Left kidney (tissue), 2 donors: ENCODE measurements around the gene DHX29. TPM values are rescaled to one million over a fixed set of nuclear protein-coding genes. Genes with fewer than 3 reads are reported as not detected.

Source experiments
- DNase-seq: peaks from one replicate; pipeline ENCODE4 v3.0.0-alpha.2; 2013
- polyA plus RNA-seq: library from polyadenylated mRNA; unstranded; fragments of 120-200 nt; gene quantifications from one replicate; pipeline ENCODE4 v1.2.1, GENCODE V29; 2013; ENCODE audit not compliant: insufficient read length

DHX29 gene
- polyA plus RNA-seq, 1 donor, result 47.6 TPM

GRCh38 chr5:55232271-55232984, 75.1 kb downstream of the DHX29 start:
- DNase-seq, result peak; percentile 28

DNA sequence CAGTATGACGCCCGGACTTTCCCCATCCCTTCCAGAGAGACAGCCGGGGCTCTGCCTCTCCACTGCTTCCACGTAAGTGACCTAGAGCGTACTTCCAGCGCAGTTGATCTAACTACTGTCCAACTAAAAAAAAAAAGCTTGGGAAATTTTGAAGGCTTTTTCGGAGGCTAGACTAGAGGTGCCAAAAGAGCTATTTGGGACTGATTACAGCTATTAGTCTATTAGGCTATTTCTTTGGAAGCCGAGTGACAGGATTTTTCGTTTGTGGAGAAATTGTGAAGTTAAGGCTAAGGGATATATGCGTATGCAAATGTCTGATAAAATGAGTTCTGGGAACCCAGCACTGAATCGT, 75.6 kb downstream of the DHX29 start:
- peak; percentile 21 for DNase-seq

GRCh38 chr5:55231029-55231918, 76.2 kb downstream of the DHX29 start:
- DNase-seq, result peak; percentile 26

- DNase-seq, result no peak
These were observed 77.3 kb downstream of the DHX29 start for GRCh38 chr5:55230086-55230629.

DNA sequence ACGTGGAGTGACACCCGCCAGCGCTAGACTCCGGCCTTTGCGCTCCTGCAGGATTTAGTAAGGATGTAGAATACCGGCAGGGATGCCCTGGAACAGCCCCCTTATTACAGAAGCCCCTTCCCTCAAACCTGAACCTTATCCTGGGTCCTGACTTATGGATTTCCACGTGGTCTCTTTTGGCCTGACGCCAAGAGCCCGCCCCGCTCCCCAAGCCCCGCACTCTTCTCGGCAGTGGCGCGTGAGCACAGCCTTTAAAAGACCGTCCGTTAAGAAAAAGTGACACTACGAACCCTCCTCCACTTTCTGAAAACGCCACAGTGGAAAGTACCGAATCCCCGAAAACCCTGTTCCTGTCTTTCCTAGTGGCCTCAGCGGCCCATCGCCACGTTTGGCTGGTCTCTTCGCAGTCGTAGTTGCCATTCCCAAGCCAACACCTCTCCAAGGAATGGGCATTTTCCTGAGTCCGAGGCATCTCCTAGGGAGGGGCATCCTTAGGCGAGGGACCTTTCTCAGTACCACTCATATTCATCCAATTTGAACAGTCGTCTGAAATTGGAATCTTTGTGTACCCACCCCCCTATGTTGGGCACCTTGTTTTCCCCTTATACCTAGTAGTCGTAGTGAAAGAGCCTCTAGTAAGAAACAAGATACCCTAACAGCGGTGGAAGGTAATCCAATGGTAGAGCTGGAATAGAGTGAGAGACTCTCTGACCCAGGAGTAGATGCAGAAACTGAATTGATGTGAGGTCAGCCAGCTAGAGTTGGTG, 79.6 kb downstream of the DHX29 start:
- no peak for DNase-seq

- DNase-seq, result peak; percentile 52
These were observed 80.4 kb downstream of the DHX29 start, which contains the start of gene MCIDAS for GRCh38 chr5:55226934-55227663. TSS of gene MCIDAS (minus strand) at chr5:55227315. CDS start at chr5:55227138, 177 bp downstream.

DNA sequence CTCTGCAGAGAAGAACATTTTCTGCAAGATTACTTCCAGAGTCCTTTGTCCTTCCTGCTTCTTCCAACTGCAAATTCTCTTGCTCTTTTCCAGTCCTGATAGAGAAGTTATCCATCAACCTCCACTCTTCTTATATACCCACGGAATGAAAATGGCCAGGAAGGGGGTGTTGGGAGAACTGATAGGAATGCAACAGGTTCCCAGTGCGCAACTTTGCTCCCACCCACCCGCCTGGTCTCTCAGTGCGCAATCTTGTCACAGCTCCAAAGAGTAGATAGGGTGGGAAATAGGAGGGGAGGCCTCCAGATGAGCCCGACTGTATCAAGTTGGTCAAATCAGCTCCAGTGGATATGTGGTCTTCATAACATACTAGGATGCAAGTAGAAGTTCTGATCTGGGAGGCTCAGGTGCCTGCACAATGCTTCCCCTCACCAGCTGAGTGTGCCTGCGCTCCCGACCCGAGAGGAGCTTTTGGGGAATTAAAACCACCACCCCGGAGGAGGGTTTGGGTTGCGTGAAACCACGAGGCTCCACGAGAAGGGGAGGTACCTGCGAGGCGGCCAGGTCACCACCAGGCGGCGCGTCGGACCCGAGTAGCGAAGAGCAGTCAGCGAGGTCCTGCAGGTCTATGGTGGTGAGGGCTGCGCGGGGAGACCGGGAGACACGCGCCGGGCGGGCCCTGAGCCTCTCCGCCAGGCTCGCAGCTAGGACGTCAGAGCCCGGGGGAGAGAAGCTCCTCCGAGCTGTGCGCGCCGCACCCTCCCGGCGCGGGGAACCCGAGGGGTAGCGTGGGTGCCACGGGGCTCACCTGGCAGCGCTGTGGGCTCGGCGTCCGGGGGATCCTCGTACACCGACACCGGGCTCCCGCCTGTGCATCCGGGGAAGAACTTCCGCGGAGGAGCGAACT, 81.2 kb downstream of the DHX29 start:
- peak; percentile 59 for DNase-seq

GRCh38 chr5:55225346-55225745, 82.1 kb downstream of the DHX29 start:
- no peak for DNase-seq

DNA sequence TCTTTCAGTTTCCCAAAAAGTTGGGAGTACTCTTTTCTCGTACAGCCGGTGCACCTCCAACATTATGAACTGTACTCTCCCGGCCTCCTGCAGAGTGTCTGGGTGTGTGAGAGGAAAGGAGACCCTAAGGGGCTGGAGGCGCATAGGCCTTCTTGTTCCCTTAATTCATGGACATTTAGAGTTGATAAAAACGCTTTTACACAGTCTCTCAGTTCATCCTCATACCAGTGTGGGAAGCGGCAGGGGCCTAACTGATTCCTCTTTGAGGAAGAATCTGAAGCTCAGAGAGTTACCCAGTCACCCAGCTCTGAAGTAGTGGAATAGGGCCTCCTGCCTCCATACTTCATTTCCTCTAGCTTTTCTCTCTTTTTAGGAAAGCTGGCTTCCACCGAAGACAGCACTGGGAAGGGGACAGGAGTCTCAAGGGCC, 83.7 kb downstream of the DHX29 start:
- no peak for DNase-seq

DNA sequence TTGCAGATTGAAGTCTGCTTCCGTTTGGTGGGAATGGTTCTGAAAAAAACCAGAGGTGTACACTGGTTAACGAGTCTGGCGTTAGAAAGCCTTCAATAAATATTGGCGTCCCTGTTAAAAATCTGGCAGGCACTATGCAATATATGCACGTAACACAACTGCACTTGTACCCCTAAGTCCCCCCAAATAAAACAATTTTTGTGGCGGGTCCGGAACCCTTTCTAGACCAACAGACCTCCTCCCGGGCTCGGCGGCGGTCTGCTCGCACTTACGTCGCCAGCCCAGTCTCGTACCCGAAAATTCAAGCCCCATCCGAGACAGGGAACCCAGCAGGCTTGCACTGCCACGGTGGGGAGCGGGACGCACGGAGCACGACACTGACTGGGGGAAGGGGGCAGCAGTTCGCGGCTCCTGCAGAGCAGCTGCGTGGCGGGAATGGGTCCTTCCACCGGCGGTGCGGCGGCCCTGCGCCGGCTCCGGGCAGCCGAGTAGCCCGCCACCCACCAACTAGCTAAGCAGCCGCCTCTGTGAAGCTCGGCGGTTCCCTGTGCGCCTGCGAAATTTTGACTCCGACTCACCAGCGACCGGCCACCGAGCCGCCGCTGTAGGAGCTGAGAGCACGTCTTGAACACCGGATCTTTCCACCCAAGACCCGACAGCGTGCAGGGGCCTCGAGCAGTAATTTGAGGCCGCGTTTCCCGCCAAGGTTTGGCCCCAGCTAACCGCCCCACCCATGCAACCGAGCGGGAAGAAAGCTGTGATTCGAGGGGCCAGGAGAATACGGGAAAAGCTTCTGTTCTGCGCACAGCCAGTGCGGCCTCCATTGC, 84.3 kb downstream of the DHX29 start:
- DNase-seq, result peak; percentile 18

DNA sequence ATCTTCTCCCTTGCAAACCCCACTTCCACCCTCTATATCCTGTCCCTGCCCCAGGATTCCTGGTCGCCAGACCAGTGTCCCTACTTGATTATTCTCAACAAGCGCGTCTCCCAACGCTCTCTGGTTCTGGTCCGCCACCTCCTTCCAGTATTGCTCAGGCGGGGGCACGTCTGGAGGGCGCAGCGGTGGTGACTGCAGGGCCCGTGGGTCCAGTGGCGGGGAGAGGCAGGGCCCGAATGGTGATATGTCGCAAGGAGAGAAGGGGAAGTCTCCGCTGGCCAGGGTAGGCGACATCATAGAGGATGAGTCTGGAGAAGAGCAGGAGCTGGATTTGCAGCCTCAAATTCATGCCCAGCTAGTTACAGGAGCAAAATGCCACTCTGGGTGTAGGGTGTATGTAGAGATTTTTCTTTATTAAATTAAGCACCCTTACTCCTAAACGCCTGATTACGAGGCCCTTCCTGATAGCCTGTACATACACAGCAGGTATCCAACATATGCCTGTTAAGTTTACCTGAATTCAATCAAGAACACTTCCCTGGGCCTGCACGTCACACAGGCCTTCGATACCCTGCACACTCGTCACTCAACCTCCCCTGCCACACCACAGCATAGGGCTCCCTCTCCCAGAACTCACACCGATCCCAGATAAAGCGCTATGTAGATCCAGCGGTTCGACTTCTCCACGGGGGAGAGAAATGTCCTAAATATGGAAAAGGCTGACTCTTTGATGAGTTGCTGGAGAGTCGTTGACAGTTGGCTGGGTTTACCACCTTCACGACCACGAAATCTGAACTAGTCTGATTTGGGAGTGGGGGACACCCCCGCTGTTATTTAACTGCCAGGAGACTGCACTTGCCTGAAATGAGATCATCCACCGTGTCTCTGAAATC, 85.2 kb downstream of the DHX29 start:
- DNase-seq, result peak; percentile 14

- no peak for DNase-seq
These were observed 86.9 kb downstream of the DHX29 start for GRCh38 chr5:55220433-55221185.

GRCh38 chr5:55219770-55220169, 87.7 kb downstream of the DHX29 start:
- no peak for DNase-seq

GRCh38 chr5:55218967-55219366, 88.5 kb downstream of the DHX29 start:
- peak; percentile 43 for DNase-seq

GRCh38 chr5:55211184-55211874, 96.2 kb downstream of the DHX29 start:
- DNase-seq, result no peak
